IPS DF 6.9 (cell line): ENCODE data around the gene VCL.
"Not testable (repeated sequence)": the region's sequence is repeated elsewhere in the genome, so short reads cannot be mapped to it uniquely, and the experiment has no call there.

Source experiments
- DNase-seq: peaks from one replicate; pipeline ENCODE4 v3.0.0-alpha.2; 2013; ENCODE audit warnings: low read depth, low spot score
- H3K27ac ChIP-seq: one replicate; pipeline ENCODE4 v1.5.1; 2013; ENCODE audit warnings: low read length, control low read depth
- H3K27me3 ChIP-seq: 2 replicates; pipeline ENCODE4 v1.6.1; 2013; ENCODE audit warnings: mild to moderate bottlenecking, low read length; ENCODE audit not compliant: control insufficient read depth, insufficient read depth
- H3K36me3 ChIP-seq: 2 replicates; pipeline ENCODE4 v1.6.1; 2013; ENCODE audit warnings: low read length; ENCODE audit not compliant: control insufficient read depth, insufficient read depth
- H3K4me1 ChIP-seq: 2 replicates; pipeline ENCODE4 v1.6.1; 2013; ENCODE audit warnings: low read length; ENCODE audit not compliant: control insufficient read depth, insufficient read depth
- H3K4me3 ChIP-seq: 2 replicates; pipeline ENCODE4 v1.5.1; 2013; ENCODE audit warnings: mild to moderate bottlenecking, low read length
- H3K9me3 ChIP-seq: 2 replicates; pipeline ENCODE4 v1.6.1; 2013; ENCODE audit warnings: low read length, inconsistent platforms; ENCODE audit not compliant: control insufficient read depth, insufficient read depth
- WGBS: extraction: QIAGEN DNeasy Blood & Tissue Kit; methylation state at CpG from one replicate; pipeline ENCODE4 v1.1.7; 2013; ENCODE audit warnings: mixed read lengths, missing lambda C conversion rate; ENCODE audit not compliant: insufficient read length, insufficient coverage; 5-methylcytosine and 5-hydroxymethylcytosine counted together

VCL gene

GRCh38 chr10:74008212-74008731 is 10.4 kb downstream of the VCL start:
- Histone ChIP-seq H3K9me3 (no peaks in the 10 kb centered on the region), H3K4me3 (no peak overlapping the region), H3K27me3 (no peaks in the 10 kb centered on the region), H3K4me1 (no peaks in the 10 kb centered on the region), H3K36me3 (no peaks in the 10 kb centered on the region), H3K27ac (no peak overlapping the region)
- no CpG with 5 or more reads among the region's 3 CpGs for WGBS
- no peak for DNase-seq

GRCh38 chr10:74011017-74011416 is 13.1 kb downstream of the VCL start:
- H3K4me3 ChIP-seq = no peak overlapping the region
- WGBS = 100% methylated on average over 1 of the region's 6 CpGs
- no peaks in the 10 kb centered on the region for H3K4me1 ChIP-seq

GRCh38 chr10:74011770-74012169 is 13.9 kb downstream of the VCL start:
- H3K27me3 ChIP-seq = no peaks in the 10 kb centered on the region
- H3K9me3 ChIP-seq = no peaks in the 10 kb centered on the region
- H3K27ac ChIP-seq = no peak overlapping the region
- H3K4me3 ChIP-seq = no peak overlapping the region
- H3K36me3 ChIP-seq = no peaks in the 10 kb centered on the region
- no CpG with 5 or more reads among the region's 1 CpG for WGBS
- no peaks in the 10 kb centered on the region for H3K4me1 ChIP-seq
- no peak for DNase-seq

More at GRCh38 chr10:74011017-74011416, 13.1 kb downstream of the VCL start:
- H3K27me3 ChIP-seq = no peaks in the 10 kb centered on the region
- DNase-seq = no peak
- H3K9me3 ChIP-seq = no peaks in the 10 kb centered on the region
- no peak overlapping the region for H3K27ac ChIP-seq
- H3K36me3 ChIP-seq = no peaks in the 10 kb centered on the region

- H3K27me3 ChIP-seq = no peaks in the 10 kb centered on the region
- H3K27ac ChIP-seq = no peak overlapping the region
- H3K4me1 ChIP-seq = no peaks in the 10 kb centered on the region
- WGBS = no CpG with 5 or more reads among the region's 2 CpGs
- no peak overlapping the region for H3K4me3 ChIP-seq
- no peaks in the 10 kb centered on the region for H3K9me3 ChIP-seq
- DNase-seq = no peak
- no peaks in the 10 kb centered on the region for H3K36me3 ChIP-seq
Observed at GRCh38 chr10:74012480-74012879, 14.6 kb downstream of the VCL start.

GRCh38 chr10:74013004-74013403 is 15.1 kb downstream of the VCL start:
- Histone ChIP-seq H3K27ac (no peak overlapping the region), H3K36me3 (no peaks in the 10 kb centered on the region), H3K9me3 (no peaks in the 10 kb centered on the region), H3K4me1 (no peaks in the 10 kb centered on the region), H3K4me3 (no peak overlapping the region), H3K27me3 (no peaks in the 10 kb centered on the region)
- no peak for DNase-seq
- WGBS = no CpG with 5 or more reads among the region's 1 CpG

GRCh38 chr10:74014574-74014973 is 16.7 kb downstream of the VCL start:
- H3K27ac ChIP-seq, H3K9me3 ChIP-seq, H3K4me3 ChIP-seq, DNase-seq, H3K36me3 ChIP-seq, H3K27me3 ChIP-seq, H3K4me1 ChIP-seq: not testable (repeated sequence)
- no CpG with 5 or more reads among the region's 3 CpGs for WGBS

- no peak overlapping the region for H3K4me3 ChIP-seq
- H3K36me3 ChIP-seq = no peaks in the 10 kb centered on the region
- WGBS = no CpG with 5 or more reads among the region's 2 CpGs
- no peak for DNase-seq
- no peaks in the 10 kb centered on the region for H3K4me1 ChIP-seq
- no peaks in the 10 kb centered on the region for H3K27me3 ChIP-seq
- no peak overlapping the region for H3K27ac ChIP-seq
- no peaks in the 10 kb centered on the region for H3K9me3 ChIP-seq
Observed at GRCh38 chr10:74018241-74018640, 20.3 kb downstream of the VCL start.

- Histone ChIP-seq H3K9me3 (no peaks in the 10 kb centered on the region), H3K27me3 (no peaks in the 10 kb centered on the region), H3K4me1 (no peaks in the 10 kb centered on the region; the same call in 1 of the 2 replicates), H3K27ac (no peak overlapping the region), H3K36me3 (no peaks in the 10 kb centered on the region), H3K4me3 (no peak overlapping the region)
- WGBS = 100% methylated on average over 1 of the region's 4 CpGs
- no peak for DNase-seq
Observed at GRCh38 chr10:74021248-74022055, 23.5 kb downstream of the VCL start.

GRCh38 chr10:74022926-74023629 is 25.2 kb downstream of the VCL start:
- H3K4me3 ChIP-seq = no peak overlapping the region
- no peaks in the 10 kb centered on the region for H3K9me3 ChIP-seq
- H3K36me3 ChIP-seq = no peaks in the 10 kb centered on the region
- no peak for DNase-seq
- WGBS = 100% methylated on average over 1 of the region's 5 CpGs
- H3K27ac ChIP-seq = no peak overlapping the region
- H3K27me3 ChIP-seq = no peaks in the 10 kb centered on the region
- H3K4me1 ChIP-seq = no peaks in the 10 kb centered on the region; the same call in 1 of the 2 replicates

GRCh38 chr10:74024600-74024999 is 26.7 kb downstream of the VCL start:
- no peak for DNase-seq
- H3K4me3 ChIP-seq = no peak overlapping the region
- H3K4me1 ChIP-seq = no peaks in the 10 kb centered on the region; the same call in 1 of the 2 replicates
- no peaks in the 10 kb centered on the region for H3K27me3 ChIP-seq
- no peaks in the 10 kb centered on the region for H3K36me3 ChIP-seq
- H3K9me3 ChIP-seq = no peaks in the 10 kb centered on the region
- H3K27ac ChIP-seq = no peak overlapping the region
